Measurements from ENCODE around the gene GNA15.

The GNA15 gene

DNA sequence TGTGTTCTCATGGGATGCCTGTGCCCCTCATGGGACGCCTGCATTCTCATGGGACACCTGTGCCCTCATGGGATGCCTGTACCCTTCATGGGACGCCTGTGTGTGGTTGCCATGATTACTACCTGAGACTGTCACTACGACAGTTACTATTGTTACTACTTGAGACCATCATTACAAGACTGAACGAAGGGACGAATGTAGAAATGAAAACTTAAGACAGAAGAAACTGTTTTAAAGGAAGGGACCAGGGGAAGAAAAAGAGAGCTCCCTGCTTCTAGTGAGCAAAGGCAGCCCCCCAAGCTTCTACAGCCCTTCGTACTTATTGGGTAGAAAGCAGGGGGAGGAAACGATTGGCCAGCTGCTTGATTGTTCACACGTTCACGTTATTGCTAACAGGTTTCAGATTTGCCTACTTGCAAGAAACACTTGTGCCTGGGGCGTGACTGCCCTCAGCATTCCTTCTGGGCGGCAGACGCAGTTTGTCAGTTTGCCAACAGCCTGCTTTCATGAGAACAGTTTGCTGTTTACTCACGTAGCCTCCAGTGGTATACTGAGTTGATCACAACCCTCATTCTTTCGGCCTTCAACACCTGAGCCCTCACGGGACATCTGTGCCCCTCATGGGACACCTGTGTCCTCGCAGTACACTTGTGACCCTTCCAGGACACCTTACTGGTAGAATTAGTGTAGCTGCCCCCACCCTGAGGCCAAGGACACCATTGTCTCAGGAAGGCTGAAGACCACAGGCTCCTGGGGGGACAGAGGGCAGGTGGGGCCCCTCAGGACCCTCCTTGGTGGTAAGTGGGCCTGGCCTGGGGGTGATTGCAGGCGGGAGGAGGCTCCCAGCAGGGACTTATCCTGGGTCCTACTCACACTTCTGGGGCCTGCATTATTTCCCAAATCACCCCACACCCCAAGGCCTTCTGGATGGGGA, 40.2 kb downstream of the GNA15 start:
- Histone ChIP-seq H3K9me3 (ENCODE audit: insufficient read depth, low read length) (no peaks in the 10 kb centered on the region), H2AFZ (ENCODE audit: low read depth, low read length, severe bottlenecking) (no peak overlapping the region), H3K27ac (ENCODE audit: low read depth, low read length) (no peak overlapping the region), H4K20me1 (ENCODE audit: low read depth, low read length) (no peaks in the 10 kb centered on the region), H3K9me2 (replicated peaks; ENCODE audit: insufficient read depth, low read length) (no peaks in the 10 kb centered on the region), H3K9ac (ENCODE audit: low read length) (no peak overlapping the region), H3K79me2 (ENCODE audit: insufficient read depth, low read length) (no peaks in the 10 kb centered on the region), H3K4me2 (ENCODE audit: low read depth, low read length, poor library complexity, severe bottlenecking) (no peak overlapping the region), H3K36me3 (ENCODE audit: low read length) (no peaks in the 10 kb centered on the region), H3K27me3 (ENCODE audit: low read length) (no peaks in the 10 kb centered on the region), H3F3A (ENCODE audit: insufficient read depth) (no peaks in the 10 kb centered on the region), H3K4me3 (ENCODE audit: insufficient read depth, low read length, poor library complexity, severe bottlenecking) (no peak overlapping the region)
- TF ChIP-seq, protein P1, sequence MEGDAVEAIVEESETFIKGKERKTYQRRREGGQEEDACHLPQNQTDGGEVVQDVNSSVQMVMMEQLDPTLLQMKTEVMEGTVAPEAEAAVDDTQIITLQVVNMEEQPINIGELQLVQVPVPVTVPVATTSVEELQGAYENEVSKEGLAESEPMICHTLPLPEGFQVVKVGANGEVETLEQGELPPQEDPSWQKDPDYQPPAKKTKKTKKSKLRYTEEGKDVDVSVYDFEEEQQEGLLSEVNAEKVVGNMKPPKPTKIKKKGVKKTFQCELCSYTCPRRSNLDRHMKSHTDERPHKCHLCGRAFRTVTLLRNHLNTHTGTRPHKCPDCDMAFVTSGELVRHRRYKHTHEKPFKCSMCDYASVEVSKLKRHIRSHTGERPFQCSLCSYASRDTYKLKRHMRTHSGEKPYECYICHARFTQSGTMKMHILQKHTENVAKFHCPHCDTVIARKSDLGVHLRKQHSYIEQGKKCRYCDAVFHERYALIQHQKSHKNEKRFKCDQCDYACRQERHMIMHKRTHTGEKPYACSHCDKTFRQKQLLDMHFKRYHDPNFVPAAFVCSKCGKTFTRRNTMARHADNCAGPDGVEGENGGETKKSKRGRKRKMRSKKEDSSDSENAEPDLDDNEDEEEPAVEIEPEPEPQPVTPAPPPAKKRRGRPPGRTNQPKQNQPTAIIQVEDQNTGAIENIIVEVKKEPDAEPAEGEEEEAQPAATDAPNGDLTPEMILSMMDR (IDR thresholded peaks at IDR 0.05; ENCODE audit: insufficient read depth, low read length, poor library complexity, severe bottlenecking): no peak
- no peak for TF ChIP-seq EZH2phosphoT487 (conservative IDR thresholded peaks at IDR 0.05; ENCODE audit: low read length)

DNA sequence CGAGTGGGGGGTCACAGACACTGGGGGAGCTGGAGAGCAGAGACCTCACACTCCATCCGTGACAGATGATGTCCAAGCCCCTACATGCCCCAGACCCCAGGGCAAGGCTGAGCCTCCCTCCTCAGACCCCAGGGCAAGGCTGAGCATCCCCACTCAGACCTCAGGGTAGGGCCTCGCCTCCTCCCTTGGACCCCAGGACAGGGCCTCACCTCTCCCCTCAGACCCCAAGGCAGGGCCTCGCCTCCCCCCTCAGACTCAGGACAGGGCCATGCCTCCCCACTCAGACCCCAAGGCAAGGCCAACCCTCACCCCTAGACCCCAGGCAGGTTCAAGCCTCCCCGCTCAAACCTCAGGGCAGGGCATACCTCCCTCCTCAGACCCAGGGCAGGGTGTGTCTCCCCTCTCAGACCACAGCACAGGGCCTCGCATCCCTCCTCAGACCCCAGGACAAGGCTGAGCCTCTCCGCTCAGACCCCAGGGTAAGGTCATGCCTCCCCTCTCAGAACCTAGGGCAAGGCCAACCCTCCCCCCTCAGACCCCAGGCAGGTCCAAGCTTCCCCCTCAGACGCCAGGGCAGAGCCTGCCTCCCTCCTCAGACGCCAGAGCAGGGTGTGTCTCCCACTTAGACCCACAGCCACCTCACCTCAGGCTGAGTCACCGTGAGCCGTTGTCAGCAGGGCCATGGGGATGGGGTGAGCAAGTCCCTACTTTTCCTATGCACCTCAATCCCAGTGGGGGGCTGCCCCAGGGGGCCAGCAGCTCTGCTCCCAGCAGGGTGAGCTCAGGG, 41.1 kb downstream of the GNA15 start:
- H3K9me2 ChIP-seq (replicated peaks; ENCODE audit: insufficient read depth, low read length): no peaks in the 10 kb centered on the region
- H3K9ac ChIP-seq (ENCODE audit: low read length): no peak overlapping the region
- H3K79me2 ChIP-seq (ENCODE audit: insufficient read depth, low read length): no peaks in the 10 kb centered on the region
- TF ChIP-seq, protein P1 (IDR thresholded peaks at IDR 0.05; ENCODE audit: insufficient read depth, low read length, poor library complexity, severe bottlenecking): no peak
- no peak for TF ChIP-seq EZH2phosphoT487 (conservative IDR thresholded peaks at IDR 0.05; ENCODE audit: low read length)
- H3F3A ChIP-seq (ENCODE audit: insufficient read depth): no peaks in the 10 kb centered on the region
- H3K36me3 ChIP-seq (ENCODE audit: low read length): no peaks in the 10 kb centered on the region
- no peak overlapping the region for H3K4me3 ChIP-seq (ENCODE audit: insufficient read depth, low read length, poor library complexity, severe bottlenecking)
- no peaks in the 10 kb centered on the region for H4K20me1 ChIP-seq (ENCODE audit: low read depth, low read length)
- no peaks in the 10 kb centered on the region for H3K9me3 ChIP-seq (ENCODE audit: insufficient read depth, low read length)
- no peak overlapping the region for H3K4me2 ChIP-seq (ENCODE audit: low read depth, low read length, poor library complexity, severe bottlenecking)
- H2AFZ ChIP-seq (ENCODE audit: low read depth, low read length, severe bottlenecking): no peak overlapping the region
- H3K27me3 ChIP-seq (ENCODE audit: low read length): no peaks in the 10 kb centered on the region
- no peak overlapping the region for H3K27ac ChIP-seq (ENCODE audit: low read depth, low read length)

DNA sequence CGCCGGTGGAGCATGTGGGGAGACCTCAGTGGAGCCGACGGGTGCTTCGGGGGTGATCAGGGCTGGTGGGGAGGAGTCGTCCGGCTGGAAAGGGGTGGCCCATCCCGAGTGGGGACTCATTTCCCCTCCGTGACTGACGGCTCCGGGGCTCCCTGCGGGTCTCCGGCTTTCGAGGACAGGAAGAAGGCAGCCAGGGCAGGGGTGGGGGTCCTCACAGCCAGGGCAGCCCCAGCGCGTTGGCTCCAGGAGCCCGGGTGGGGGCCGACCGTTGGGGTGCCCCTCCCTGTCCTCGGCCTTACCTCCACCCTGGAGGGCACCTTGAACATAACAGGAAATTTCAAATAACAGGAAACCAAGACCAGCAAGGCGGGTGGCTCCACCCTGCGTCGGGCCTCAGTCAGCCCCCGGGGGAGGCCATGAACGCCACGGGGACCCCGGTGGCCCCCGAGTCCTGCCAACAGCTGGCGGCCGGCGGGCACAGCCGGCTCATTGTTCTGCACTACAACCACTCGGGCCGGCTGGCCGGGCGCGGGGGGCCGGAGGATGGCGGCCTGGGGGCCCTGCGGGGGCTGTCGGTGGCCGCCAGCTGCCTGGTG, 42.6 kb downstream of the GNA15 start, which contains the start of gene S1PR4:
S1PR4 (plus strand) TSS at position 393 of the 596 bp plus-strand sequence; CDS start at position 417, 24 bp downstream.
- H3K36me3 ChIP-seq (ENCODE audit: low read length): no peaks in the 10 kb centered on the region
- H3K9me2 ChIP-seq (replicated peaks; ENCODE audit: insufficient read depth, low read length): no peaks in the 10 kb centered on the region
- H3K79me2 ChIP-seq (ENCODE audit: insufficient read depth, low read length): no peaks in the 10 kb centered on the region
- no peaks in the 10 kb centered on the region for H3K9me3 ChIP-seq (ENCODE audit: insufficient read depth, low read length)
- H4K20me1 ChIP-seq (ENCODE audit: low read depth, low read length): no peaks in the 10 kb centered on the region
- H3K4me3 ChIP-seq (ENCODE audit: insufficient read depth, low read length, poor library complexity, severe bottlenecking): no peak within 1 kb of the TSS
- H3K27ac ChIP-seq (ENCODE audit: low read depth, low read length): no peak within 1 kb of the TSS
- no peak for TF ChIP-seq EZH2phosphoT487 (conservative IDR thresholded peaks at IDR 0.05; ENCODE audit: low read length)
- TF ChIP-seq, protein P1 (IDR thresholded peaks at IDR 0.05; ENCODE audit: insufficient read depth, low read length, poor library complexity, severe bottlenecking): no peak
- H3K9ac ChIP-seq (ENCODE audit: low read length): no peak within 1 kb of the TSS
- H3K4me2 ChIP-seq (ENCODE audit: low read depth, low read length, poor library complexity, severe bottlenecking): no peak within 1 kb of the TSS
- no peaks in the 10 kb centered on the region for H3K27me3 ChIP-seq (ENCODE audit: low read length)
- no peak within 1 kb of the TSS for H2AFZ ChIP-seq (ENCODE audit: low read depth, low read length, severe bottlenecking)
- no peaks in the 10 kb centered on the region for H3F3A ChIP-seq (ENCODE audit: insufficient read depth)
